IMR-90 (cell line): ENCODE results near the gene SLC45A2. TPM values are rescaled to one million over a fixed set of nuclear protein-coding genes. Genes with fewer than 3 reads are reported as not detected.

Source experiments
- ATAC-seq: fragments of 200-7000 bp; cut with Tn5 transposase; 2 replicates; pipeline ENCODE4 v1.9.1; 2020; ENCODE audit warnings: low read depth, mild to moderate bottlenecking, moderate library complexity
- BruUV-seq: library from RNA; stranded (reverse); fragments of 400-500 nt; replicated peaks from 2 replicates; lab custom pipeline; 2021; lab: Mats Ljungman, UMichigan
- CTCF ChIA-PET: fragments of 300-600 bp; formaldehyde crosslinking; extraction: SDS; loops from one replicate; lab custom pipeline; 2021; ENCODE audit warnings: antibody characterized with exemption; lab: Yijun Ruan, JAX
- POLR2A ChIA-PET: fragments of 300-600 bp; sonication (Branson Sonifier 250); formaldehyde crosslinking; loops from one replicate; lab custom pipeline; 2022; ENCODE audit warnings: antibody characterized with exemption; ENCODE audit not compliant: unreplicated experiment; lab: Charles Lee
- DNase-seq: peaks from one replicate; pipeline ENCODE4 v3.0.0; 2013
- H2AFZ ChIP-seq: replicated peaks from 2 replicates; pipeline ENCODE3; 2013; ENCODE audit warnings: low read length, mild to moderate bottlenecking; ENCODE audit not compliant: poor library complexity
- H2AK5ac ChIP-seq: 2 replicates; pipeline ENCODE4 v1.6.1; 2013; ENCODE audit warnings: low read depth, low read length, inconsistent platforms
- H2AK9ac ChIP-seq: replicated peaks from 2 replicates; pipeline ENCODE3; 2013; ENCODE audit warnings: mild to moderate bottlenecking, low read depth, low read length, moderate library complexity; ENCODE audit not compliant: poor library complexity
- H2BK120ac ChIP-seq: 2 replicates; pipeline ENCODE4 v1.6.1; 2013; ENCODE audit warnings: low read depth, low read length, inconsistent platforms
- H2BK15ac ChIP-seq: 3 replicates; pipeline ENCODE4 v1.6.1; 2013; ENCODE audit warnings: low read depth, low read length, inconsistent platforms
- H2BK20ac ChIP-seq: 2 replicates; pipeline ENCODE4 v1.6.1; 2013; ENCODE audit warnings: low read depth, mild to moderate bottlenecking, inconsistent platforms, low read length, moderate library complexity
- H2BK5ac ChIP-seq: 2 replicates; pipeline ENCODE4 v1.6.1; 2013; ENCODE audit warnings: mild to moderate bottlenecking, low read depth, low read length, inconsistent platforms; ENCODE audit not compliant: poor library complexity, severe bottlenecking
- H3K14ac ChIP-seq: replicated peaks from 2 replicates; pipeline ENCODE4 v1.6.1; 2013; ENCODE audit warnings: low read depth, low read length, inconsistent platforms
- H3K18ac ChIP-seq: 2 replicates; pipeline ENCODE4 v1.6.1; 2013; ENCODE audit warnings: low read depth, low read length, control low read depth
- H3K23ac ChIP-seq: 2 replicates; pipeline ENCODE4 v1.6.1; 2013; ENCODE audit warnings: low read depth, low read length, inconsistent platforms
- H3K27ac ChIP-seq: 2 replicates; pipeline ENCODE4 v1.5.1; 2013; ENCODE audit warnings: mild to moderate bottlenecking, control low read depth, low read length; ENCODE audit not compliant: insufficient read depth
- H3K27me3 ChIP-seq: 2 replicates; pipeline ENCODE4 v1.6.1; 2013; ENCODE audit warnings: low read length; ENCODE audit not compliant: control insufficient read depth, insufficient read depth
- H3K36me3 ChIP-seq: 2 replicates; pipeline ENCODE4 v1.6.1; 2013; ENCODE audit warnings: low read length, mixed read lengths; ENCODE audit not compliant: control insufficient read depth, insufficient read depth
- H3K4ac ChIP-seq: 2 replicates; pipeline ENCODE4 v1.6.1; 2013; ENCODE audit warnings: low read depth, low read length, inconsistent platforms
- H3K4me1 ChIP-seq: 2 replicates; pipeline ENCODE4 v1.6.1; 2013; ENCODE audit warnings: low read length, mixed read lengths; ENCODE audit not compliant: control insufficient read depth, insufficient read depth
- H3K4me2 ChIP-seq: 2 replicates; pipeline ENCODE4 v1.6.1; 2013; ENCODE audit warnings: low read depth, mild to moderate bottlenecking, control low read depth, low read length, moderate library complexity
- H3K4me3 ChIP-seq: 2 replicates; pipeline ENCODE4 v1.5.1; 2013; ENCODE audit warnings: low read depth, mild to moderate bottlenecking, control low read depth, low read length, moderate library complexity; ENCODE audit not compliant: insufficient read depth
- H3K56ac ChIP-seq: 2 replicates; pipeline ENCODE4 v1.6.1; 2013; ENCODE audit warnings: low read length, inconsistent platforms; ENCODE audit not compliant: insufficient read depth; ENCODE audit errors: extremely low read depth
- H3K79me1 ChIP-seq, 2 experiments: 2 replicates each; pipeline ENCODE4 v1.6.1; 2013; ENCODE audit warnings: low read length in 2 of 2, inconsistent platforms in 1 of 2, low read depth in 1 of 2
- H3K9ac ChIP-seq: 2 replicates; pipeline ENCODE4 v1.6.1; 2013; ENCODE audit warnings: low read depth, low read length, control low read depth
- H3K9me1 ChIP-seq: 2 replicates; pipeline ENCODE4 v1.6.1; 2013; ENCODE audit warnings: low read length, inconsistent platforms; ENCODE audit not compliant: insufficient read depth
- H3K9me3 ChIP-seq: 2 replicates; pipeline ENCODE4 v1.6.1; 2013; ENCODE audit warnings: low read length; ENCODE audit not compliant: control insufficient read depth, insufficient read depth
- H4K20me1 ChIP-seq: 2 replicates; pipeline ENCODE4 v1.6.1; 2013; ENCODE audit warnings: low read length, inconsistent platforms; ENCODE audit not compliant: insufficient read depth
- H4K5ac ChIP-seq: 2 replicates; pipeline ENCODE4 v1.6.1; 2013; ENCODE audit warnings: mild to moderate bottlenecking, low read depth, low read length, control low read depth
- H4K8ac ChIP-seq, 2 experiments: 2 replicates each; pipeline ENCODE4 v1.6.1; 2013; ENCODE audit warnings: low read depth in 2 of 2, low read length in 2 of 2, control low read depth in 1 of 2, inconsistent platforms in 1 of 2
- H4K91ac ChIP-seq: 2 replicates; pipeline ENCODE4 v1.6.1; 2013; ENCODE audit warnings: low read depth, low read length, inconsistent platforms; ENCODE audit not compliant: insufficient read depth
- CEBPB ChIP-seq: IDR thresholded peaks from 2 replicates; pipeline ENCODE4 v1.6.1; 2012; ENCODE audit warnings: low read depth, low read length, improper control_type of control experiment
- MAZ ChIP-seq: IDR thresholded peaks from 2 replicates; pipeline ENCODE4 v1.6.1; 2012; ENCODE audit warnings: low read depth, mild to moderate bottlenecking, low read length, improper control_type of control experiment, moderate library complexity, borderline replicate concordance
- POLR2A ChIP-seq: IDR thresholded peaks from 2 replicates; pipeline ENCODE4 v1.6.1; 2012; ENCODE audit warnings: mild to moderate bottlenecking, low read depth, low read length
- RAD21 ChIP-seq: IDR thresholded peaks from 2 replicates; pipeline ENCODE4 v1.6.1; 2012; ENCODE audit warnings: low read length, improper control_type of control experiment
- RCOR1 ChIP-seq: IDR thresholded peaks from 2 replicates; pipeline ENCODE4 v1.6.1; 2012; ENCODE audit warnings: mild to moderate bottlenecking, low read length, improper control_type of control experiment; ENCODE audit not compliant: insufficient replicate concordance
- WGBS, 2 experiments: methylation state at CpG; one replicate each; pipeline versions ENCODE4 v1.1.5 to v1.1.7; 2013; ENCODE audit warnings: missing lambda C conversion rate in 2 of 2; ENCODE audit not compliant: insufficient read length in 1 of 2; ENCODE audit errors: extremely low coverage in 2 of 2; 5-methylcytosine and 5-hydroxymethylcytosine counted together
- dilution Hi-C: fragments of 300-500 bp; cut with HindIII; formaldehyde crosslinking; loops from one replicate; pipeline ENCODE4 v1.14.3; 2018; ENCODE audit warnings: low sequenced_read_pairs; ENCODE audit not compliant: unreplicated experiment
- in situ Hi-C: fragments of 300-500 bp; cut with MboI; formaldehyde crosslinking; loops from 3 replicates; pipeline ENCODE4 v1.14.3; 2019; ENCODE audit warnings: low sequenced_read_pairs, inconsistent platforms, mixed read lengths
- intact Hi-C: fragments of 100-400 bp; cut with micrococcal nuclease; formaldehyde crosslinking; loops from 2 replicates; pipeline ENCODE4 v1.10.0; 2022
- polyA plus RNA-seq, 3 experiments: library from polyadenylated mRNA; depleted of rRNA; stranded (reverse); fragments of >200 nt; gene quantifications; 2 replicates each; pipeline ENCODE4 v1.2.3, GENCODE V29; 2012; ENCODE audit warnings: low replicate concordance in 1 of 3
- total RNA-seq: library from RNA; depleted of rRNA; stranded (reverse); fragments of >200 nt; gene quantifications from 2 replicates; pipeline ENCODE4 v1.2.3, GENCODE V29; 2012
- TF ChIP-seq, protein P1 (sequence below): fragments of 150-350 bp; IDR thresholded peaks from 2 replicates; pipeline ENCODE4 v1.6.1; 2017; ENCODE audit warnings: mild to moderate bottlenecking, antibody characterized with exemption, low read length, low read depth

Gene SLC45A2
- total and polyA plus RNA-seq, 2 of the 4 experiments (the other 2 are of a cell fraction) = 0.07 TPM; not detected in 1

DNA sequence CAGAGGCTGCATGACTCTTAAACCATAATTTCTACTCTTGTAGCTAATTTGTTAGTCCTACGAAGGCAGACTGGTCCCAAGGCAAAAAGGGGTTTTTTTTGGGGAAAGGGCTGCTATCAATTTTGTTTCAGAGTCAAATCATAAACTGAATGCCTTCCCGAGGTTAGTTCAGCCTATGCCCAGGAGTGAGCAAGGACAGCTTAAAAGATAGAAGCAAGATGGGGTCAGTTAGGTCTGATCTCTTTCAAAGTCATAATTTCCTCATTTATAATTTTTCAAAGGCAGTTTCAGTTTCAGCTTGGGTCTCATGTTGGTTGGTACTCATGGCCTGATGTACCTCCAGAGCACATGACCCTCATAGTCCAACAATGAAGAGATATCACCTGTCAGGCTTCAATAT is 56.2 kb downstream of the SLC45A2 start:
- no peak overlapping the region for H3K4me2 ChIP-seq
- CTCF ChIA-PET = no interaction called here
- H2BK120ac ChIP-seq = no peak overlapping the region
- DNase-seq = no peak
- H4K5ac ChIP-seq = no peak overlapping the region
- H3K4me3 ChIP-seq = no peak overlapping the region
- in situ Hi-C loops (no loop called here), intact Hi-C loops (no loop called here), dilution Hi-C loops (no loop called here)
- TF ChIP-seq, protein P1, sequence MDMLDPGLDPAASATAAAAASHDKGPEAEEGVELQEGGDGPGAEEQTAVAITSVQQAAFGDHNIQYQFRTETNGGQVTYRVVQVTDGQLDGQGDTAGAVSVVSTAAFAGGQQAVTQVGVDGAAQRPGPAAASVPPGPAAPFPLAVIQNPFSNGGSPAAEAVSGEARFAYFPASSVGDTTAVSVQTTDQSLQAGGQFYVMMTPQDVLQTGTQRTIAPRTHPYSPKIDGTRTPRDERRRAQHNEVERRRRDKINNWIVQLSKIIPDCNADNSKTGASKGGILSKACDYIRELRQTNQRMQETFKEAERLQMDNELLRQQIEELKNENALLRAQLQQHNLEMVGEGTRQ = no peak
- TF ChIP-seq RCOR1 (no peak), CEBPB (no peak), MAZ (no peak), RAD21 (no peak), POLR2A (no peak)
- H4K20me1 ChIP-seq = no peaks in the 10 kb centered on the region
- no peak overlapping the region for H2AFZ ChIP-seq
- POLR2A ChIA-PET = no interaction called here
- no peaks in the 10 kb centered on the region for H3K9me1 ChIP-seq
- H3K36me3 ChIP-seq = no peaks in the 10 kb centered on the region
- H3K27me3 ChIP-seq = 0 out of 2 replicates have a peak, but pooled peaks cover 2% of the 10 kb centered on the region
- no peaks in the 10 kb centered on the region for H3K79me1 ChIP-seq
- no peak overlapping the region for H4K8ac ChIP-seq
- no peak overlapping the region for H3K23ac ChIP-seq
- H3K56ac ChIP-seq = no peak overlapping the region
- WGBS, 2 experiments = no CpG with 5 or more reads among the region's 2 CpGs
- no peak overlapping the region for H2BK20ac ChIP-seq
- no peak overlapping the region for H4K91ac ChIP-seq
- no peak overlapping the region for H3K27ac ChIP-seq
- H2AK5ac ChIP-seq = no peak overlapping the region
- H3K4ac ChIP-seq = no peak overlapping the region
- H3K14ac ChIP-seq = no peak overlapping the region
- H2BK5ac ChIP-seq = no peak overlapping the region
- H2BK15ac ChIP-seq = no peak overlapping the region
- no peak for ATAC-seq
- H2AK9ac ChIP-seq = no peak overlapping the region
- BruUV-seq = no TSS peak
- H3K9me3 ChIP-seq = no peaks in the 10 kb centered on the region
- H3K9ac ChIP-seq = no peak overlapping the region
- H3K4me1 ChIP-seq = no peaks in the 10 kb centered on the region
- H3K18ac ChIP-seq = no peak overlapping the region
